Skin of body (tissue), 3 donors: ENCODE results near the gene F7. TPM values are rescaled to one million over a fixed set of nuclear protein-coding genes. Genes with fewer than 3 reads are reported as not detected.

Experiments used
- DNase-seq: peaks from one replicate; lab custom pipeline; 2025; lab: John Stamatoyannopoulos, UW
- small RNA-seq: library from RNA; depleted of rRNA; stranded (forward); fragments of <200 nt; gene quantifications from one replicate; pipeline ENCODE3, GENCODE V24; 2014; ENCODE audit warnings: low replicate concordance
- total RNA-seq: library from RNA; depleted of rRNA; stranded (reverse); fragments of >200 nt; gene quantifications from one replicate; pipeline ENCODE4 v1.2.3, GENCODE V29; 2014

F7 gene
- total RNA-seq, 1 donor from 2014 or later: 2.2 TPM

GRCh38 chr13:113167575-113167974, 62.0 kb downstream of the F7 start:
- DNase-seq: no peak

GRCh38 chr13:113168211-113168610, 62.6 kb downstream of the F7 start:
- no peak for DNase-seq

GRCh38 chr13:113169277-113170272, 64.0 kb downstream of the F7 start:
- DNase-seq: no peak

Small RNA genes within 50 kb of the gene (small RNA-seq; reads per million reads assigned to genes)
- gene AL137002.1: not detected

Other genes with a start within 250 kb of the F7 start
- gene MCF2L, start 136.6 kb upstream of the F7 start, total RNA-seq: 23.9 TPM
- 20.6 TPM for gene F10, start 17.0 kb downstream of the F7 start, total RNA-seq
- gene PROZ, start 52.9 kb downstream of the F7 start, total RNA-seq: not detected
- gene PCID2, start 102.9 kb downstream of the F7 start, total RNA-seq: 55.9 TPM
- 80.6 TPM for gene CUL4A, start 103.8 kb downstream of the F7 start, total RNA-seq
- gene LAMP1, start 191.4 kb downstream of the F7 start, total RNA-seq: 73.3 TPM